ENCODE results near the gene NOTUM.
"Not testable (repeated sequence)": the region's sequence is repeated elsewhere in the genome, so short reads cannot be mapped to it uniquely, and the experiment has no call there.

Gene NOTUM

DNA sequence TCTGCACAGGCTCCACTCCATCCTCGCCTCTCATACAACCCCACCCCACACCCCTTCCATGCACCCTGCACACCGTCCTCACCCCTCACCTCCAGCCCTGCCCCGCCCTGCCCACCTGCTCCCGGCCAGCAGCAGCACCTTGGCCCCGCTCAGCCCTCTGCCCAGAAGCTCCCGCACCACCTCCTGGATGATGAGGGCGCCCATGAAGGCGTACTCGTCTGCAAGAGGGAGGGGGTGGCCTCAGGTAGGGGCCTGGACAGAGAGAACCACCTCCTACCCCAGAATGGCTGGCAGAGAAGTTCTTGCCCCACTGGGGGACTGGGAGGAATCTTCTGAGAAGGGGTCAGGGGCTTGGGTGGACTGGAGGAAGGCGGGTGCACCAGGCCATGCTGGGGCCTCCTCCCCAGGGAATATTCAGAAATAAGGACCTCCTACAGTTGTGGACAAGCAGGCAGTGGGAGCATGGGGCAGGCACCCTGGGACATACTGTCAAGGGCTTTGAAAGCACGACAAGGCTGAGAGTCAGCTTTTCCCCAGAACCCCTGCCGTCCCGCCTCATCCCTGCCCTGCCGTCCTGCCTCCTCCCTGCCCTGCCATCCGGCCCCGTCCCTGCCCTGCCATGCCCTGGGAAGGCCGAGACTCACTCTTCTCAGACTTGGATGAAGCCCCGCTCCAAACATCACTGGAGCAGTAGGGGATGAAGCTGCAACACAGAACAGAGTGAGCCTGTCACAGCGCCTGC lies 3.1 kb downstream of the NOTUM start:
- FAIRE-seq, result no peak
- TF ChIP-seq PAX5 (IDR thresholded peaks at IDR 0.05; ENCODE audit: insufficient read depth, low read length, severe bottlenecking), result no peak
- TF ChIP-seq POLR2A (IDR thresholded peaks at IDR 0.05; ENCODE audit: low read depth, low read length), result no peak
- no peak for TF ChIP-seq SPI1 (IDR thresholded peaks at IDR 0.05; ENCODE audit: low read depth, low read length)
- no peak for TF ChIP-seq POLR2AphosphoS5 (IDR thresholded peaks at IDR 0.05; ENCODE audit: low read depth, low read length)
- no peak for TF ChIP-seq TAF1 (IDR thresholded peaks at IDR 0.05; ENCODE audit: low read depth, low read length)
- no peak for TF ChIP-seq POU2F2 (IDR thresholded peaks at IDR 0.05; ENCODE audit: low read depth, low read length)

DNA sequence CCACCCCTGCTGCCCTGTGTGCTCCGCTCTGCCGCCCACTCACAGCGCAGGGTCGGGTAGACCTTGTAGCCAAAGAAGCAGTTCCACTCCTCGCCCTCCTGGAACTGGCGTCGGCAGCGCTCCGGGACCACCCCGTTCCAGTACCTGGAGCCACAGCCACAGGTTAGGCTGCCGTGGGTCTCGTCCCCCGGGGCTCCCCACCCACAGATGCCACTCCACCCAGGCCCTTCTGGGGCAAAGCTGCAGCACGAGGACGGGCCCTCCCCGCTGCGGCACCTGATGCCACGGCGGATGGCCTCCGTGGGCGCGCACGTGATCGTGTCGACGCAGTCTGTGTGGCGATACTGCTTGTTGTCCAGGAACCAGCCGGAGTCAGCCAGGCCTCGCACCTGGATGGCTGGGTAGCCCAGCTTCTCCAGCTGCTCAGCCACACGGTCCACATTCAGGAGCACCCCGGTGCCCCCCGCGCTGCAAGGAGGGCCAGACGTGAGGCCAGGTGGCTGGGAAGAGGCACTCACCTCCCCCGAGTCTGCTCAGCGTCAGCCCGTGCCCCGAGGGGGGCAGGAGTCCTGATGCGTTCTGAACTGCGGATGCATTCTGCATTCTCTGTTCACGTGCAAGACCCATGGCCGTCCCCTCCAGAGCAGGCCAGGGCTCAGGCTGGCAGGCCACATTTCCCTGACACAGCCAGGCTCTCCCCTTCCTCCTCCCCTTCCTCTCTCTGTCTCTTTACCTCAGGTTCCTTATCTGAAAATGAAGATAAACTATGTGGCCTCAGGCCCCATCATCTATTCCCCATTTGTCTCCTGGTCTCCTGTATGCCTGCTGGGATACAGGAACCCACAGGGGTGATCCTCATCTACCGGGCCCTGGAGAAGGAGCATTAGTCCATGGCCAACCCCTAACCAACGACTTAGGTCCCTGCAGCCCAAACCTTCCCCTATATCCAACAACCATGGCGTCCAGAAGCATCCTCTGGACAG lies 4.1 kb downstream of the NOTUM start:
- TF ChIP-seq POLR2AphosphoS5 (IDR thresholded peaks at IDR 0.05; ENCODE audit: low read depth, low read length) (no peak), PAX5 (IDR thresholded peaks at IDR 0.05; ENCODE audit: insufficient read depth, low read length, severe bottlenecking) (no peak), POLR2A (IDR thresholded peaks at IDR 0.05; ENCODE audit: low read depth, low read length) (no peak), TAF1 (IDR thresholded peaks at IDR 0.05; ENCODE audit: low read depth, low read length) (no peak), POU2F2 (IDR thresholded peaks at IDR 0.05; ENCODE audit: low read depth, low read length) (no peak), SPI1 (IDR thresholded peaks at IDR 0.05; ENCODE audit: low read depth, low read length) (no peak)
- FAIRE-seq, result no peak
- no peak for DNase-seq (ENCODE audit: insufficient read length, low spot score)

More for the DNA sequence above, 3.1 kb downstream of the NOTUM start:
- no peak for DNase-seq (ENCODE audit: insufficient read length, low spot score)

DNA sequence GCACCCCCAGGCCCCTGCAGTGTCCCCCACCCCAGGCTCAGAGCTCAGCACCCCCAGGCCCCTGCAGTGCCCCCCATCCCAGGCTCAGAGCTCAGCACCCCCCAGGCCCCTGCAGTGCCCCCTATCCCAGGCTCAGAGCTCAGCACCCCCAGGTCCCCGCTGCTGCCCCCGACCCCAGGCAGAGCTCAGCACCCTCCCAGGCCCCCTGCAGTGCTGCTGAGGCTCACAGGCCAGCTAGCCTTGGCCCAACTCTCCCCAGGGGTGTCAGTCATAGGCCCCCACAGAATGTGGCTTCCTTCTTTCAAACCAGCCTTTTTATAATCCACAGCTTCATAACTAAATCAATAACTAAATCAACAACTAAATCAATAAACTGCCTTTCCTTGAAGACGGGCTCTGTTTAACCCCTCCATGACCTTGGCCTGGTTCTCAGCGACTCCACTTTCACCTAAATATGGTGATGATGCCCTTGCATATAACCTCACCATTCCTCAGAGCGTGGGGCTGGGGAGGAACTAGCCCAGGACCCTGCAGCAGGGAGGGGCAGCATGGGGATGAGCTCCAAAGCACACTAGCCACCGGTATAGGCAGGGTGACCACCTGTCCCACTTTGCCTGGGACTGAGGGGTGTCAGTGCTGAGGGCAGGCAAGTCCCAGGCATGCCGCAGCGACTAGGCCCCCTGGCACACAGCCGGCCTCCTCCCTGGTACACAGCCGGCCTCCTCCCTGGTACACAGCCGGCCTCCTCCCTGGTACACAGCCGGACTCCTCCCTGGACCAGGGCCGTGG lies 5.0 kb downstream of the NOTUM start:
- no peak for DNase-seq (ENCODE audit: insufficient read length, low spot score)
- TF ChIP-seq POLR2A (IDR thresholded peaks at IDR 0.05; ENCODE audit: low read depth, low read length) (no peak), POLR2AphosphoS5 (IDR thresholded peaks at IDR 0.05; ENCODE audit: low read depth, low read length) (no peak), TAF1 (IDR thresholded peaks at IDR 0.05; ENCODE audit: low read depth, low read length) (no peak), SPI1 (IDR thresholded peaks at IDR 0.05; ENCODE audit: low read depth, low read length) (no peak), PAX5 (IDR thresholded peaks at IDR 0.05; ENCODE audit: insufficient read depth, low read length, severe bottlenecking) (no peak), POU2F2 (IDR thresholded peaks at IDR 0.05; ENCODE audit: low read depth, low read length) (no peak)
- no peak for FAIRE-seq

DNA sequence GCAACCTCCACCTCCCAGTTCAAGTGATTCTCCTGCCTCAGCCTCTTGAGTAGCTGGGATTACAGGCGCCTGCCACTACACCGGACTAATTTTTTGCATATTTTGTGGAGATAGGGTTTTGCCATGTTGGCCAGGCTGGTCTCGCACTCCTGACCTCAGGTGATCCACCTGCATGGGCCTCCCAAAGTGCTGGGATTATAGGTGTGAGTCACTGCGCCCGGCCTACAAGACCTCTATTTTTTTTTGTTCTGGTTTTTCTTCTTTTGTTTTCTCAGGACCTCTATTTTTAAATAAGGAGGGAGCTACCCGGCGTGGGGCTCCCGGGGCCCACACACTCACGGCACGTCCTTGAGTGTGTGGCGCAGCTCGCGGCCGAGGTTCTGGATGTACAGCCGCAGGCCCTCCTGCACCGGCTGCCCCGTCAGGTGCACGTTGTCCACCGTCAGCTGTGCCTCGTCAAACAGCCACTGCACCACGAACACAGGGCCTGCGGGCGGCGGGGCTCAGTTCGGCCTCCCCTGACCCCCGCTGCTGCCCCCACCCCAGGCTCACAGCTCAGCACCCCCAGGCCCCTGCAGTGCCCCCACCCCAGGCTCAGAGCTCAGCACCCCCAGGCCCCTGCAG lies 5.8 kb downstream of the NOTUM start:
- TF ChIP-seq POLR2A (IDR thresholded peaks at IDR 0.05; ENCODE audit: low read depth, low read length) (no peak), SPI1 (IDR thresholded peaks at IDR 0.05; ENCODE audit: low read depth, low read length) (no peak), PAX5 (IDR thresholded peaks at IDR 0.05; ENCODE audit: insufficient read depth, low read length, severe bottlenecking) (no peak), TAF1 (IDR thresholded peaks at IDR 0.05; ENCODE audit: low read depth, low read length) (no peak), POLR2AphosphoS5 (IDR thresholded peaks at IDR 0.05; ENCODE audit: low read depth, low read length) (no peak), POU2F2 (IDR thresholded peaks at IDR 0.05; ENCODE audit: low read depth, low read length) (no peak)
- DNase-seq (ENCODE audit: insufficient read length, low spot score) (no peak), FAIRE-seq (no peak)

DNA sequence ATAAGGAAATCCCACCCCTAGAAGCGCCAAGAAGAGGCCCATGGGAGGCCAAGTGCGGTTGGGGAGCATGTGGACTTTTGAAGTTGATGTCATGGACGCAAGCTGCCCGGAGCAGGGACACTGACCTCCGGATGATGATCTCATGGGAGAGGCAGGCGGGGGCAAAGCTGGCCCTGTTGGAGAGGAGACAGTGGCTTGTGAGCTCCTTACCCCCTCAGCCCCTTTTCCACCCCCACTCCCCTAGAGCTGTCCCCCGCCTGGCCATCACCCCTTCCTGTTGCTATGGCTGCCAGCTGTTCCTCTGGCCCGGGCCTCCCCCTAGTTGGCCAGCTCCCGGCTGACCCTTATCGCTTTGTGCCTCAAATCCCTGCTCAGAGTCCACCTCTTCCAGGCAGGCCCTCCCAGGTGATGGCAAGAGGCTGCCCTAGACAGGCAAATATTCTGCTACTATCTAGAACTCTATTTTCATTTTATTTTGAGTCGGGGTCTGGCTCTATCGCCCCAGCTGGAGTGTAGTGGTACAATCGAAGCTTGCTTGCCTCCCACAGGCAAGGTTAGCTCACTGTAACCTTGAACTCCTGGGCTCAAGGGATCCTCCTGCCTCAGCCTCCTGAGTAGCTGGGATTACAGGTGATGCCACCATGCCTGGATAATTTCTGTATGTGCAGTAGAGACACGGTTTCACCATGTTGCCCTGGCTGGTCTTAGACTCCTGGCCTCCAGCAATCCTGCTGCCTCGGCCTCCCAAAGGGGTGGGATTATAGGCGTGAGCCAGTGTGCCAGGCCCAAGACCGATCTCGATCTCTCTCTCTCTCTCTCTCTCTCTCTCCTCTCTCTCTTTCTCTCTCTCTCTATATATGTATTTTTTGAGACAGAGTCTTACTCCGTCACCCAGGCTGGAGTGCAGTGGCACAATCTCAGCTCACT lies 6.6 kb downstream of the NOTUM start:
- DNase-seq (ENCODE audit: insufficient read length, low spot score), result no peak
- no peak for FAIRE-seq
- no peak for TF ChIP-seq SPI1 (IDR thresholded peaks at IDR 0.05; ENCODE audit: low read depth, low read length)
- TF ChIP-seq PAX5 (IDR thresholded peaks at IDR 0.05; ENCODE audit: insufficient read depth, low read length, severe bottlenecking), result no peak
- TF ChIP-seq POLR2A (IDR thresholded peaks at IDR 0.05; ENCODE audit: low read depth, low read length), result no peak
- TF ChIP-seq TAF1 (IDR thresholded peaks at IDR 0.05; ENCODE audit: low read depth, low read length), result no peak
- no peak for TF ChIP-seq POLR2AphosphoS5 (IDR thresholded peaks at IDR 0.05; ENCODE audit: low read depth, low read length)
- TF ChIP-seq POU2F2 (IDR thresholded peaks at IDR 0.05; ENCODE audit: low read depth, low read length), result no peak

DNA sequence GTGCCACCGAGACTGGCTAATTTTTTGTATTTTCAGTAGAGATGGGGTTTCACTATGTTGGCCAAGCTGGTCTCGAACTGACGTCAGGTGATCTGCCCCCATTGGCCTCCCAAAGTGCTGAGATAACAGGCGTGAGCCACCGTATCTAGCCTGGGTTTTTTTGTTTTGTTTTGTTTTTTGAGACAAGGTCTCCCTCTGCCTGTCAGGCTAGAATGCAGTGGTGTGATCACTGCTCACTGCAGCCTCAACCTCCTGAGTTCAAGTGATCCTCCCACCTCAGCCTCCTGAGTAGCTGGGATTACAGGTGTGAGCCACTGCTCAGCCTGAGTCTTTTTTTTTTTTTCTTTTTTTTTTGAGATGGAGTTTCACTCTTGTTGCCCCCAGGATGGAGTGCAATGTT lies 7.5 kb downstream of the NOTUM start:
- FAIRE-seq; DNase-seq (ENCODE audit: insufficient read length, low spot score): not testable (repeated sequence)

DNA sequence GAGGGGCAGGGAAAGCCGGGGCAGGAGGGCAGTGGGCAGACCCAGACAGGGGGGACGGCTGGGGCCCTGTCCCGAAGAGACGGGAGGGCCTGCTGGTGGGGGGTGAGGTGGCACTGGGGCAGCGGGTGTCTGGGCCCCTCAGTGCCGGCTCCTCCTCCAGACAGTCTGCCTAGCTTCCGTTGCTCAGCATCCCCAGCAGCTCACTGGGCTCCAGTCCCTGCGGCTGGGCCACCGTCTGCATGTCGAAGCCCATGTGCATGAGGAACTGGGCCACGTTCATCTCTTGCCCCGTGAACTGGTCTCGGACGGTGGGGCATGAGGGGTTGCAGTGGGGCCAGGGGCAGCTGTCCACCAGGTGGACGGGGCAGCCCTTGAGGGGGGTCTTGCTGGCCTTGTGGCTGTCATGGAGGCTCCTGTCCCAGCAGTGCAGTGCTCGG lies 8.2 kb downstream of the NOTUM start:
- DNase-seq (ENCODE audit: insufficient read length, low spot score), result no peak
- FAIRE-seq, result no peak
- TF ChIP-seq PAX5 (IDR thresholded peaks at IDR 0.05; ENCODE audit: insufficient read depth, low read length, severe bottlenecking) (no peak), TAF1 (IDR thresholded peaks at IDR 0.05; ENCODE audit: low read depth, low read length) (no peak), POLR2A (IDR thresholded peaks at IDR 0.05; ENCODE audit: low read depth, low read length) (no peak), POLR2AphosphoS5 (IDR thresholded peaks at IDR 0.05; ENCODE audit: low read depth, low read length) (no peak), SPI1 (IDR thresholded peaks at IDR 0.05; ENCODE audit: low read depth, low read length) (no peak), POU2F2 (IDR thresholded peaks at IDR 0.05; ENCODE audit: low read depth, low read length) (no peak)

Measured in GM12891 (cell line).